ENCODE results near the gene ZSWIM4.

GRCh38 chr19:13848340-13848677 is 53.1 kb downstream of the ZSWIM4 start:
- no peak for TF ChIP-seq CTCF (IDR thresholded peaks at IDR 0.05)
- no peak for TF ChIP-seq POLR2A (IDR thresholded peaks at IDR 0.05)
- no peak for TF ChIP-seq EP300 (IDR thresholded peaks at IDR 0.05)

Measured in ovary (tissue), 3 donors.